Endothelial cell of umbilical vein (primary cell): ENCODE results near the gene MAEA. TPM values are rescaled to one million over a fixed set of nuclear protein-coding genes. Genes with fewer than 3 reads are reported as not detected.

Experiments used
- BruUV-seq: library from RNA; stranded (reverse); fragments of 400-500 nt; replicated peaks from 2 replicates; lab custom pipeline; 2021; lab: Mats Ljungman, UMichigan
- CTCF ChIA-PET: fragments of 300-600, 350-600 bp; sonication (Branson Sonifier 250); formaldehyde crosslinking; loops from one replicate; lab custom pipeline; 2021; ENCODE audit warnings: antibody characterized with exemption, inconsistent platforms; lab: Charles Lee
- POLR2A ChIA-PET: fragments of 300-600, 350-600 bp; sonication (Branson Sonifier 250); formaldehyde crosslinking; loops from one replicate; lab custom pipeline; 2021; ENCODE audit warnings: antibody characterized with exemption, inconsistent platforms; lab: Charles Lee
- DNase-seq: peaks from one replicate; pipeline ENCODE4 v3.0.0-alpha.2; 2011; ENCODE audit warnings: low read depth, low spot score
- FAIRE-seq: peaks from 2 replicates; lab custom pipeline; 2011; peaks lifted over from hg19 to GRCh38; lab: Jason Lieb, UNC
- H2AFZ ChIP-seq: 2 replicates; pipeline ENCODE4 v1.6.0; 2012; ENCODE audit warnings: low read depth, low read length, control low read depth, inconsistent platforms
- H3K27ac ChIP-seq: 2 replicates; pipeline ENCODE4 v1.5.1; 2011; ENCODE audit warnings: low read depth, mild to moderate bottlenecking, control low read depth, low read length, moderate library complexity; ENCODE audit not compliant: insufficient read depth
- H3K27me3 ChIP-seq, 2 experiments: 2 replicates each; pipeline versions ENCODE4 v1.6.0 to v1.6.1; 2011; ENCODE audit warnings: low read length in 2 of 2, mixed read lengths in 1 of 2; ENCODE audit not compliant: control insufficient read depth in 2 of 2, insufficient read depth in 2 of 2
- H3K36me3 ChIP-seq, 2 experiments: 2 replicates in 1 of 2; 3 replicates in 1 of 2; pipeline ENCODE4 v1.5.1; 2011; ENCODE audit warnings: low read length in 2 of 2, mild to moderate bottlenecking in 1 of 2, moderate library complexity in 1 of 2; ENCODE audit not compliant: control insufficient read depth in 2 of 2, insufficient read depth in 2 of 2; ENCODE audit errors: extremely low read depth in 1 of 2
- H3K4me1 ChIP-seq: 3 replicates; pipeline ENCODE4 v1.5.1; 2011; ENCODE audit warnings: mild to moderate bottlenecking, low read length; ENCODE audit not compliant: control insufficient read depth, insufficient read depth; ENCODE audit errors: extremely low read depth
- H3K4me2 ChIP-seq: 2 replicates; pipeline ENCODE4 v1.6.1; 2011; ENCODE audit warnings: low read length, control low read depth, mixed read lengths; ENCODE audit not compliant: insufficient read depth
- H3K4me3 ChIP-seq, 3 experiments: fragments of 200-600 bp in 1 of 3; sonication (generic), shearing (Covaris generic) in 1 of 3; replicated peaks in 1 of 3; 2 replicates each; pipeline ENCODE4 v1.5.1; 2011 to 2016; ENCODE audit warnings: control low read depth in 3 of 3, low read length in 3 of 3, mild to moderate bottlenecking in 2 of 3, inconsistent platforms in 1 of 3, low read depth in 1 of 3, moderate library complexity in 1 of 3; ENCODE audit not compliant: insufficient read depth in 1 of 3
- H3K79me2 ChIP-seq: 2 replicates; pipeline ENCODE4 v1.6.0; 2012; ENCODE audit warnings: low read length, inconsistent platforms; ENCODE audit not compliant: control insufficient read depth, insufficient read depth
- H3K9ac ChIP-seq: replicated peaks from 2 replicates; pipeline ENCODE3; 2011; ENCODE audit warnings: low read length, control low read depth; ENCODE audit not compliant: insufficient read depth; ENCODE audit errors: extremely low read depth
- H3K9me1 ChIP-seq: replicated peaks from 3 replicates; pipeline ENCODE4 v1.6.0; 2011; ENCODE audit warnings: mild to moderate bottlenecking, low read length; ENCODE audit not compliant: control insufficient read depth, insufficient read depth; ENCODE audit errors: extremely low read depth
- H3K9me3 ChIP-seq: replicated peaks from 2 replicates; pipeline ENCODE4 v1.5.1; 2012; ENCODE audit warnings: low read length, inconsistent platforms; ENCODE audit not compliant: control insufficient read depth, insufficient read depth
- H4K20me1 ChIP-seq: replicated peaks from 2 replicates; pipeline ENCODE3; 2011; ENCODE audit warnings: mild to moderate bottlenecking, low read length; ENCODE audit not compliant: control insufficient read depth, insufficient read depth; ENCODE audit errors: extremely low read depth
- CTCF ChIP-seq, 2 donors: IDR thresholded peaks; 1 replicate in 1 of 2; 2 replicates in 1 of 2; pipeline ENCODE4 v1.5.1; 2011; ENCODE audit warnings: low read length in 2 of 2, mild to moderate bottlenecking in 2 of 2, moderate library complexity in 2 of 2, control low read depth in 1 of 2, inconsistent platforms in 1 of 2, low read depth in 1 of 2; ENCODE audit not compliant: insufficient read depth in 1 of 2; ENCODE audit errors: extremely low read depth in 1 of 2
- EZH2 ChIP-seq: IDR thresholded peaks from 2 replicates; pipeline ENCODE4 v1.6.1; 2012; ENCODE audit warnings: borderline replicate concordance, low read depth, mild to moderate bottlenecking, moderate library complexity, low read length, inconsistent platforms; ENCODE audit not compliant: severe bottlenecking
- FOS ChIP-seq: IDR thresholded peaks from 2 replicates; pipeline ENCODE4 v1.6.1; 2011; ENCODE audit warnings: mild to moderate bottlenecking, low read length, moderate library complexity, borderline replicate concordance; ENCODE audit not compliant: insufficient read depth
- GATA2 ChIP-seq: IDR thresholded peaks from 2 replicates; pipeline ENCODE4 v1.7.0; 2011; ENCODE audit warnings: low read depth, mild to moderate bottlenecking, moderate library complexity, mixed read lengths, low read length; ENCODE audit not compliant: insufficient read length, insufficient read depth
- JUN ChIP-seq: IDR thresholded peaks from 2 replicates; pipeline ENCODE4 v1.6.1; 2011; ENCODE audit warnings: borderline replicate concordance, low read depth; ENCODE audit not compliant: insufficient read length, insufficient read depth
- MAX ChIP-seq: IDR thresholded peaks from 2 replicates; pipeline ENCODE4 v1.6.1; 2011; ENCODE audit not compliant: insufficient read depth, insufficient read length
- MYC ChIP-seq: IDR thresholded peaks from one replicate; pipeline ENCODE4 v1.6.1; 2011; ENCODE audit warnings: mild to moderate bottlenecking, low read depth, low read length
- POLR2A ChIP-seq: IDR thresholded peaks from 2 replicates; pipeline ENCODE4 v1.6.1; 2012; ENCODE audit warnings: low read depth, mild to moderate bottlenecking, control low read depth, low read length
- POLR2AphosphoS5 ChIP-seq: IDR thresholded peaks from 2 replicates; pipeline ENCODE4 v1.6.1; 2012; ENCODE audit warnings: low read depth, mild to moderate bottlenecking, control low read depth, low read length, moderate library complexity; ENCODE audit not compliant: insufficient read depth
- dilution Hi-C: fragments of 300-500 bp; cut with MboI; formaldehyde crosslinking; loops from one replicate; pipeline ENCODE4 v1.15.0; 2019; ENCODE audit warnings: low sequenced_read_pairs; ENCODE audit not compliant: extremely low pct_ligation_motif_present
- intact Hi-C: fragments of 100-400 bp; cut with micrococcal nuclease; formaldehyde crosslinking; loops from one replicate; pipeline ENCODE4 v1.10.0; 2022
- polyA plus RNA-seq, 4 experiments: library from polyadenylated mRNA; depleted of rRNA in 3 of 4; stranded (reverse) in 3 of 4; unstranded in 1 of 4; fragments of >200 nt; gene quantifications; 2 replicates each; pipeline versions ENCODE4 v1.2.1 to v1.2.3, GENCODE V29; 2011 to 2012; ENCODE audit warnings: missing spikeins in 1 of 4
- total RNA-seq: library from RNA; stranded (reverse); gene quantifications from 2 replicates; pipeline ENCODE4 v1.2.3, GENCODE V29; 2021

MAEA gene
- total and polyA plus RNA-seq, 2 donors (not counting 3 experiments of a cell fraction or from before 2014, with no cell fraction given): 66.0 to 108 TPM

- ChIA-PET POLR2A (no interaction called here), CTCF (no interaction called here)
- Histone ChIP-seq H2AFZ (no peak overlapping the region), H3K4me3 (no peak overlapping the region), H3K9me1 (no peaks in the 10 kb centered on the region), H3K4me1 (no peaks in the 10 kb centered on the region), H3K9ac (no peak overlapping the region), H3K9me3 (no peaks in the 10 kb centered on the region), H4K20me1 (no peaks in the 10 kb centered on the region), H3K27ac (no peak overlapping the region), H3K4me2 (no peak overlapping the region), H3K36me3 (no peaks in the 10 kb centered on the region), H3K27me3 (no peaks in the 10 kb centered on the region), H3K79me2 (no peaks in the 10 kb centered on the region)
- TF ChIP-seq JUN: no peak
- no peak for TF ChIP-seq POLR2AphosphoS5
- no peak for TF ChIP-seq MYC
- no peak for TF ChIP-seq FOS
- TF ChIP-seq MAX: no peak
- TF ChIP-seq EZH2: no peak
- no peak for TF ChIP-seq CTCF (IDR thresholded peaks at IDR 0.05; ENCODE audit: extremely low read depth in 1 of 2, insufficient read depth in 1 of 2, low read depth in 1 of 2, low read length in 2 of 2)
- TF ChIP-seq GATA2: no peak
- no peak for TF ChIP-seq POLR2A
- DNase-seq (no peak), FAIRE-seq (no peak)
- dilution Hi-C loops: no loop called here
- intact Hi-C loops: no loop called here
- no TSS peak for BruUV-seq
These were observed 90.2 kb downstream of the MAEA start for GRCh38 chr4:1379801-1380331.
